HG03342 (cell line): ENCODE results near the gene TTC13.

ENCODE experiments used
- ATAC-seq: cut with Tn5 transposase; IDR thresholded peaks from one replicate; pipeline ENCODE4 v1.9.1; 2021; ENCODE audit warnings: mild to moderate bottlenecking, moderate library complexity; ENCODE audit not compliant: unreplicated experiment

Gene TTC13

DNA sequence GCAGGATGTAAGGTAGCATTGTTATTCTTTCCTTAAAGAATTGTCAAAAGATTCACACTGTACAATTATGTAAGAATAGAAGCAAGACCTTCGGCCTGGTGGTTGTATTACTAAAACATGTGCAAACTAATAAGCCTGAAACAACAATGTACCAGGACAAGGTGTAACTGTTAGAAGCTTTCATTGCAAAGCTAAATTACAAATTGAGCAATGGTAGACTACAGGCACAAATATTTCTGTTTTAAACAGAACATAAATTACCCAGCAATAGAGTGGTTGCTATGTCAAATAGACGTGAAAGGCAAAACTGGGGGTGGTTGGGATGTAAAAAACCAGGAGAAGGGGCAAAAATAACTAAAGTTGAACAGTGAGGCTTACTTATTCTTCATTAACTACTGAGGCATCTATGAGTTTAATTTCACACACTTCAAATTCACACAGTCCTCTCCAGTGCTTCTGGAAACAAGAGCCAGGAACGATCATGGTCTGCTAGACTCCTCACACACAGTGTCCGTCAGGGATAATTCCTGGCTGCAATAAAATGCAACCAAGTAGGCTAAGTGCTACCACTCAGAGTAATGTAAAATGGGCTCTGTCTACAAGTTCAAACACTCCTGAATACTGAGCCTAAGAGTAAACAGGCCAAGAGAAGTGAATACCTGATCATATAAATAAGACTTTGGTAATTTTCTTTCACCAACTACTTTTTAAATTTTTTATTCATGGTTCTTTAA lies 71.0 kb downstream of the TTC13 start:
- no peak for ATAC-seq

DNA sequence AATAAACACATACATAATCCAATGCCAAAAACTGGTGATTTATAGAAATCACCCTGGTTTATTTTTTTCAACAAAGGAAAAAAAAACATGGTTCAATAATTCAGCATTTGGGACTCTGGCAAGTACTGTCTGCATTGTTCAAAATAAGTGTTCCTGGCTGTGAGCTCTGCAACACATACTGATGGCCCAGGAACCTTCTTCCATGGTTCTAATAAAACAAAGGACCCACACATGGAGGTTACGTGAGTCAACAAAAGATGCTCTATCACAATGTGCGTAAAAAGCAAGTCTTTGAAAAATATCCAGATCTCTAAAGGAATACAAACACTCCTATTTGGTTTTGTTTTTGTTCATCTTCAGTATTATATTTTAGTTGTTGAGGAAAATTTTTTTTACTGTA lies 72.4 kb downstream of the TTC13 start:
- no peak for ATAC-seq

DNA sequence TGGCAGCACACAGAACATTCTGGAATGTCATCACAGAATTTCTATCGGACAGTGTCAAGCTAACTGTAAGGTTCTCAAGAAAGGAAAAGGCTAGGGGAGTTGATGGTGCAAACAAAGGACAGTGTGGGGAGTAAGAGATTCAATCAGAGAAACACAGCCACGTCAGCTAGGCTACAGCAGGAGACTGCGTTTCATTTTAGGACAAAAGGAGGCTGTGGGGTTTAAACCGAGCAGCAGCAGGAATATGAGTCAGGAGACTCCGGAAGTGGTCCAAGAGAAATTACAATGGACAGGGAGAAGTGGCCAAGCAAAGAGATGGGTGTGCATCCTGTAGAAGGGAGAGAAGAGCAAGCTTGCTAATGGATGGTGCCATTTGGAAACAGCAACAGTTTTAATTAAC lies 72.9 kb downstream of the TTC13 start:
- ATAC-seq, result no peak

DNA sequence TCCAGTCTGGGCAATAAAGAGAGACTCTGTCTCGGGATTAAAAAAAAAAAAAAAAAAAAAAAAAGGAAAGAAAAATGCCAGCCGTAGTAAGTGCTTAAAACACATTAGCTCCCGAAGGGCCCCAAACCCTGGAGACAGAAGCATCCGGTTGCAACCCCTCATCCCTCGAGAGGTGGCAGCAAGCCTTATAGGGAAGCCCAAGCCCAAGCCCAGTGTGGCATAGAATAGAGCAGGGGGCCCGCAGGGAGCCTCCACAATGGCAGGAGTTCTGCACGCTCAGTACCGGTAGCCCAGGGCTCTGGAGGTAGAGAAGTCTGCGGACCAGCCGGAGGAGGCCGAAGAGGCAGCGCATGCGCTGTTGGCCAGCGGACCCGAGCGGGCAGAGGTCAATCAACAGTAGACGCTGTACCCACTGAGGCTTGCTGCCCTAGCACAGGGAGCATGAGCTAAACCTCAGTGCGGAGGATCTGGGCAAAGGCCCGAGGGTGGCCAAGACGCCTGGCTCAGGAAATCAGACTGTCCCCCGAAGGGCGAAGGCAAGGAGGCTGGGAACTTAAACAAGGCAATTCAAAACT lies 76.2 kb downstream of the TTC13 start:
- ATAC-seq, result no peak

GRCh38 chr1:230901671-230902070 lies 77.0 kb downstream of the TTC13 start:
- ATAC-seq, result no peak

DNA sequence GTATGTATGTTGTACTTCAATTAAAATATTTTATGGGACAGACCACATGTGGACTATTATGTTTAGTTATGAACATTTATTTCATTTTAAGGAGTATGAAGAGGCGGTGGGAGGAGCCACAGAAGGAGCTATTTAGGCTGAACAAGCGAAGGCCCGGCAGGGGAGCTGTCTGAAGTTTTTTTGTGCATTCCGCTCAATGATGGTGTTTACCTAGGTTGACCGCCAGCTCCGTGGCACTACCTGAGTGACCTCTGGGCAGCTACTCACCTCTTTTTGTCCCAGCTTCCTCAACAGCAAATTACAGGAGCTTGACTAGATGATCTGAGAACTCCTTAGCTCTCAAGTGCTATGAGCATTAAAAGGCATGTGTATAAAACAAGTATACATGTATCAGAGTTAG lies 77.7 kb downstream of the TTC13 start:
- no peak for ATAC-seq

DNA sequence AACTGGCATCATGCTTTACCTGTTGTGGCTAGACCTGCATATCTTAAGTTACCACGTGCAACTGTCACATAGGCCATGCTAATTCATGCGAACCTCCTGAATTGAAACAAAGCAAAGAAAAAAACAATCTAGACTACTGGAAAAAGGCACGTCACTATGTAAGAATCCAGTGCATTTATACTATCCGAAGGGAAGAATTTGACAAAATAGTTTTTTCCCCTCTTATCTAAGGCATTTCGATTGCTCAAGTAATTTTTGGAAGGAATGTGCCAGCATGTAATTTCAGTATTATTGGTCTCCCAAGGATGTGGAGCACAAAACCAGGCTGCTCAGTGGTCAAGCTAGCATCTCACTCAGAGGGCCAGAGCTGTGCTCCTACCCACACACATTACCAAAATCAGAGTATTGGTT lies 78.8 kb downstream of the TTC13 start:
- no peak for ATAC-seq

DNA sequence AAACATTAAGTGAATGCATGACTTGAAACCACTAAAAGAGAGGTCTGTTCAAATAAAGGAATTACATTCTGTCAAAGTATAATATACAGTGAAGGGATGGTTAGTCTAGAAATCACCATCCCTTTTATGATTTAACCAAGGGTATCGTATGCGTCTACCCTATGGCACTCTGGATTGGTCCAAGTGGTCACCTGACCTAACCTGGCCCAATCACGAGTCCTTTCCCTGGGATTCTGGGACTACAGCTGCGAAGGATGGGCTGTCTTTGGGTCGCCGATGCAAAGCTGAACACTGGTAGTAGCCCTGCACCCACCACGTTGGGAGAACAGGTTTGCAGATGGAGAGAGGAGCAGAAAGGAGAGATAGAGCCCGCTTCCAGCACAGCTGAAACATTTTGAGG lies 79.9 kb downstream of the TTC13 start:
- no peak for ATAC-seq

DNA sequence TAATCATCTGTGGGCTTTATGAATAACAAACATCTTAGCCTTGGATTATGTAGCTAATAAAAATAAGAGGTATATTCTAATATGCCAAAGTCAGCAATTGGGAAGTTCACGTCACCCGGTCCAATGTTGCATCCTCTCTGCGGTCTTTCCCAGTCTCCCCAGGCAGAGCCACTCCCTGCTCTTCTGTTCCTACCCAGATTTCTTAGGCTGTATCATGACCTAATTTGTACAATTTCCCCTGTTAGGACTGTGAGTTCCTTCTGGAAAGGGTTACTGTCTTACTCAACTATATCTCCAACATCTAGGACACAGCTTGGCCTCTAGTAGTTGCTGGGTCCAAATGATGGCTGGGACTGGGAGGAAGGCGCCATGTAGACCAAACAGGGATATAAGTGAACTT lies 80.5 kb downstream of the TTC13 start:
- ATAC-seq, result no peak

- ATAC-seq, result no peak
Observed at GRCh38 chr1:230896779-230897178, 81.9 kb downstream of the TTC13 start.

- no peak for ATAC-seq
Observed at GRCh38 chr1:230895452-230895851, 83.2 kb downstream of the TTC13 start.

DNA sequence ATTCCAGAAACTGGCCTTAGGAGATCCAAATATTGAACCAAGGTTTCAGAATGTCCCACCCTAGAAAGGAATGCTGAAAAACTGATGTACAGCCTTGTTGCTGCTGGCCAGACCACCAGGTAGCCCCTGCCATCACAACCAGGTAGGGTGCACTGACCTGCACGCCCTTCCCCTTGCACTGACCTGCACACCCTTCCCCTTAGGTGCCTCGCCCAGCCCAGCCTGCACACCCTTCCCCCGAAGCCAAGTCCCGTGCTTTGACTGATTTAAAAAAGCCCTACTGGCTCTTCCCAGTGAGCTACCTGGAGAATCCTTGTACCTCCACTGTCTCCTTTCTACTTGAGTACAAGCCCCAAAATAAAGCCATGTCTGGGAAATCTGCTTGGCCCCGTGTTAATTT lies 84.0 kb downstream of the TTC13 start:
- ATAC-seq, result no peak

DNA sequence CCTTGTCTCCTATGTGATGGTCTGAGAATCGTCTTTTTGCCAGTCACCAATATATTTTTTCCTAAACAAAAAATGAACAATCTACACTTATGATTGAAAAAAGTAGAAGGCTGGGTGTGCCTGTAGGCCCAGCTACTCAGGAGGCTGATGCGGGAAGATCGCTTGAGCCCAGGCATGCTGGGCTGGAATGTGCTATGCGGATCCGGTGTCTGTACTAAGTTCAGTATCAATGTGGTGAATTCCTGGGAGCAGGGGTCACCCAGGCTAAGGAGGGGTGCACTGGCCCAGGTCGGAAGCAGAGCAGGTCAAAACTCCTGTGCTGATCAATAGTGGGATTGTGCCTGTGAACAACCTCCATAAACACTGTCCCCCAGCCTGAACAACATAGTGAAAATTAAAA lies 84.6 kb downstream of the TTC13 start:
- ATAC-seq, result no peak

DNA sequence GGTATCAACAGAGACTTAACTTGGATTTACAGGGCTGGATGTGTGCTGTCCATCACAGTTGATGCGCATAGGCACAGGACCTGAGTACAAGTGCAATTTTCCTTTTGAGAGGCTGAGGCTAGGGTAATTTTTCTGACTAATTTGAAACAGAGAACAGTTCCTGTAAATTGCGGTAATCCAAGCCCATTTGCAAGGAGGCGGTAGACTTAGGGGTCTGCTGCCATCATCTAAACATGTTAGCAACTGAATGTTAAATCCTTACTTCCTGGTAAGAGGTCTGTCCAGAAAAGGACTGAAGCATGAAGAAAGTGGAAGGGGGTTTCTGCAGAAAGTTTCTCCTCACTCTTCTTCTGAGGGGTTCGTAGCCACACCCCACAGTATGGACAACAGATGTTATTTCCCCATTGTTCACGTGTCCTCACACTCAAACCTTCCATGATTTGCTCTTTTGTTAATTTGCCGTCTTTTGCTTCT lies 86.6 kb downstream of the TTC13 start:
- ATAC-seq, result peak; percentile 70

DNA sequence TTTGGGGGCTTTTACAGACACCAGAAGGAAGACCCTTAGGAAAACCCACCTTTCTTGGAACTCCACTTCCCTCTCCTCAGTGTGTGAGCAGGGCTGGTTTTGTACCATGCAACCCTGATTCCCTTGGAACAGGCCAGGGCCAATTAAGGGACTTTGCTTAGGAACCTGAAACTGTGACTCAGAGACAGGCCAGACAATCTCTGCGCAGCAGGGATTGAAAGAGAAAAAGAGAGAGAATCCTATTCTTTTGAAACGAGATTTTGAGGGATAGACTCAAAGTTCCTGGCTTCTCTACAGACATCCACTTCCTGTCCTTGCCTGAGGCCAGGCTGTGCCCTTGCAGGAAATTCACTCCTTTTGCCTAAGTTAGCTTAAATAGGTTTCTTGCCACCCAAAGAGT lies 87.2 kb downstream of the TTC13 start:
- no peak for ATAC-seq

GRCh38 chr1:230884646-230885045 lies 94.0 kb downstream of the TTC13 start:
- ATAC-seq, result no peak

GRCh38 chr1:230883967-230884366 lies 94.7 kb downstream of the TTC13 start:
- ATAC-seq, result no peak

GRCh38 chr1:230879778-230880177 lies 98.9 kb downstream of the TTC13 start:
- ATAC-seq, result no peak

DNA sequence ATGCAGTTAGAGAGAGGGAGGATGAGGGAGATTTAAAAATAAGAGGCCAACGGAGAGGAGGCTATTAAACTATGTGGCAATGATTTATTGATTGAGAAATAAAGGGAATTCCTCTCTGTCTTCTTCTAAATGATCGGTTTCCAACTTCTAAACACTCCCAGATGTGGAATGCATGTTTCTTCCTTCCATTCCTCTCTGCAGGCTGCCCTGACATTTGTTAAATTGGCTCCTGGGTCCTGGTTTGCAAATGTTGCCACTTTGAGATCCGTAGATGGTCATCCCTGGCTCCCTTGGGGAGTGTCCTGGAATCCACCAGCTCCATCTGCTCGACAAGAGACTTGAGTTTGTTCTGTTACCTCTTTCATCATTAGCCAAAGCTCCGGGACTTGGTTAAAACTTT lies 100.1 kb downstream of the TTC13 start:
- no peak for ATAC-seq

GRCh38 chr1:230877924-230878590 lies 100.6 kb downstream of the TTC13 start:
- ATAC-seq, result no peak

- no peak for ATAC-seq
Observed at GRCh38 chr1:230877146-230877923, 101.3 kb downstream of the TTC13 start.
